CD4-positive, CD25-positive, alpha-beta regulatory T cell (primary cell): Measurements from ENCODE around the gene RALGAPA1. TPM values are rescaled to one million over a fixed set of nuclear protein-coding genes. Genes with fewer than 3 reads are reported as not detected.
"Not testable (repeated sequence)": the region's sequence is repeated elsewhere in the genome, so short reads cannot be mapped to it uniquely, and the experiment has no call there.

Experiments used
- ATAC-seq, 2 donors: fragments of 150-1000 bp; cut with Tn5 transposase; one replicate each; pipeline ENCODE4 v1.10.0; 2021; ENCODE audit warnings: low read depth in 2 of 2, moderate number of reproducible peaks in 2 of 2, moderate library complexity in 1 of 2
- DNase-seq, 3 donors: peaks; one replicate each; pipeline versions ENCODE4 v3.0.0 to v3.0.0-alpha.2; 2012 to 2022; ENCODE audit warnings: mixed read lengths in 1 of 3
- H3K27ac ChIP-seq: one replicate; pipeline ENCODE4 v1.7.0; 2013; ENCODE audit warnings: mild to moderate bottlenecking, low read length; ENCODE audit not compliant: insufficient read depth, poor library complexity, severe bottlenecking
- H3K27me3 ChIP-seq: one replicate; pipeline ENCODE4 v1.7.0; 2013; ENCODE audit warnings: low read length; ENCODE audit not compliant: control insufficient read depth, insufficient read depth
- H3K36me3 ChIP-seq: one replicate; pipeline ENCODE4 v1.7.0; 2013; ENCODE audit warnings: mild to moderate bottlenecking, low read length, moderate library complexity; ENCODE audit not compliant: control insufficient read depth, insufficient read depth
- H3K4me1 ChIP-seq: 2 replicates; pipeline ENCODE4 v1.7.0; 2013; ENCODE audit warnings: mild to moderate bottlenecking, low read length; ENCODE audit not compliant: insufficient read depth, control insufficient read depth, poor library complexity, severe bottlenecking
- H3K4me3 ChIP-seq: one replicate; pipeline ENCODE4 v1.7.0; 2013; ENCODE audit warnings: low read depth, mild to moderate bottlenecking, low read length, moderate library complexity
- H3K9me3 ChIP-seq, 2 experiments: 1 replicate in 1 of 2; 2 replicates in 1 of 2; pipeline ENCODE4 v1.7.0; 2013; ENCODE audit warnings: low read length in 2 of 2, mild to moderate bottlenecking in 1 of 2, moderate library complexity in 1 of 2; ENCODE audit not compliant: control insufficient read depth in 2 of 2
- H3K27ac Mint-ChIP-seq, 3 donors: one replicate each; pipeline ENCODE4 v1.8.0; 2020 to 2022; ENCODE audit warnings: mild to moderate bottlenecking in 3 of 3, mixed read lengths in 3 of 3, moderate library complexity in 2 of 3
- H3K27me3 Mint-ChIP-seq: one replicate; pipeline ENCODE4 v1.8.0; 2022; ENCODE audit warnings: mild to moderate bottlenecking, mixed read lengths
- H3K36me3 Mint-ChIP-seq: one replicate; pipeline ENCODE4 v1.8.0; 2020; ENCODE audit warnings: mixed read lengths
- H3K4me1 Mint-ChIP-seq, 4 donors: one replicate each; pipeline ENCODE4 v1.8.0; 2020 to 2022; ENCODE audit warnings: mixed read lengths in 4 of 4, mild to moderate bottlenecking in 1 of 4
- H3K4me3 Mint-ChIP-seq, 4 donors: one replicate each; pipeline ENCODE4 v1.8.0; 2020 to 2022; ENCODE audit warnings: mild to moderate bottlenecking in 4 of 4, mixed read lengths in 4 of 4, moderate library complexity in 3 of 4
- H3K9me3 Mint-ChIP-seq, 7 donors: one replicate each; pipeline ENCODE4 v1.8.0; 2020 to 2022; ENCODE audit warnings: mixed read lengths in 7 of 7, mild to moderate bottlenecking in 3 of 7, moderate library complexity in 2 of 7
- polyA plus RNA-seq, 4 donors: library from polyadenylated mRNA; unstranded; fragments of 300-500 nt; fragmentation: Illumina TruSeq; gene quantifications; one replicate each; pipeline ENCODE4 v1.2.3, GENCODE V29; 2021
- total RNA-seq: library from RNA; stranded (reverse); gene quantifications from one replicate; pipeline ENCODE4 v1.2.3, GENCODE V29; 2022

Gene RALGAPA1
- total and polyA plus RNA-seq, 5 donors from 2014 or later = 14.0 to 93.6 (median 20.3) TPM

GRCh38 chr14:35696119-35696518 is 113.0 kb downstream of the RALGAPA1 start:
- Mint-ChIP-seq H3K9me3 (peaks cover 0 to 1% (median 0%) of the 10 kb centered on the region in 7 donors), H3K4me1 (peaks cover 3 to 11% (median 8%) of the 10 kb centered on the region in 4 donors), H3K36me3 (peaks cover 4% of the 10 kb centered on the region), H3K27ac (no peak overlapping the region), H3K4me3 (no peak overlapping the region), H3K27me3 (no peaks in the 10 kb centered on the region)
- Histone ChIP-seq H3K36me3 (no peaks in the 10 kb centered on the region), H3K27me3 (no peaks in the 10 kb centered on the region), H3K27ac (no peak overlapping the region), H3K4me3 (no peak overlapping the region), H3K4me1 (no peaks in the 10 kb centered on the region), H3K9me3 (no peaks in the 10 kb centered on the region)
- ATAC-seq = no peak
- DNase-seq = no peak

GRCh38 chr14:35695647-35696046 is 113.4 kb downstream of the RALGAPA1 start:
- Mint-ChIP-seq H3K36me3 (peaks cover 4% of the 10 kb centered on the region), H3K4me3 (no peak overlapping the region), H3K4me1 (peaks cover 3 to 11% (median 8%) of the 10 kb centered on the region in 4 donors), H3K9me3 (peaks cover 0 to 1% (median 0%) of the 10 kb centered on the region in 7 donors), H3K27ac (no peak overlapping the region), H3K27me3 (no peaks in the 10 kb centered on the region)
- ATAC-seq (no peak), DNase-seq (no peak)
- no peaks in the 10 kb centered on the region for H3K27me3 ChIP-seq
- H3K4me3 ChIP-seq = no peak overlapping the region
- no peak overlapping the region for H3K27ac ChIP-seq
- no peaks in the 10 kb centered on the region for H3K4me1 ChIP-seq
- no peaks in the 10 kb centered on the region for H3K36me3 ChIP-seq
- H3K9me3 ChIP-seq = no peaks in the 10 kb centered on the region

- Mint-ChIP-seq H3K4me1 (peaks cover 3 to 10% (median 7%) of the 10 kb centered on the region in 4 donors), H3K27ac (no peak overlapping the region), H3K27me3 (no peaks in the 10 kb centered on the region), H3K4me3 (no peak overlapping the region), H3K9me3 (peaks cover 0 to 1% (median 0%) of the 10 kb centered on the region in 7 donors), H3K36me3 (peaks cover 4% of the 10 kb centered on the region)
- Histone ChIP-seq H3K36me3 (no peaks in the 10 kb centered on the region), H3K4me3 (no peak overlapping the region), H3K27ac (no peak overlapping the region), H3K27me3 (no peaks in the 10 kb centered on the region), H3K4me1 (no peaks in the 10 kb centered on the region), H3K9me3 (no peaks in the 10 kb centered on the region)
- no peak for ATAC-seq
- no peak for DNase-seq
Measured at GRCh38 chr14:35695072-35695471, 114.0 kb downstream of the RALGAPA1 start.

GRCh38 chr14:35689000-35689460 is 120.1 kb downstream of the RALGAPA1 start:
- Mint-ChIP-seq H3K27me3 (no peaks in the 10 kb centered on the region), H3K4me1 (peaks cover 0 to 10% (median 7%) of the 10 kb centered on the region in 4 donors), H3K4me3 (no peak overlapping the region), H3K9me3 (no peaks in the 10 kb centered on the region), H3K36me3 (peaks cover 23% of the 10 kb centered on the region), H3K27ac (peak overlapping the region in 1 of 3 donors; percentile 49)
- no peaks in the 10 kb centered on the region for H3K27me3 ChIP-seq
- DNase-seq (peak in 1 of 3 donors; percentile 23), ATAC-seq (peak in 1 of 2 donors; percentile 5)
- H3K36me3 ChIP-seq = peaks cover 17% of the 10 kb centered on the region
- no peaks in the 10 kb centered on the region for H3K4me1 ChIP-seq
- no peak overlapping the region for H3K27ac ChIP-seq
- H3K4me3 ChIP-seq = no peak overlapping the region
- H3K9me3 ChIP-seq = no peaks in the 10 kb centered on the region

GRCh38 chr14:35688126-35688826 is 120.8 kb downstream of the RALGAPA1 start:
- H3K27me3 Mint-ChIP-seq = no peaks in the 10 kb centered on the region
- Histone ChIP-seq H3K27ac (peak overlapping the region; percentile 29), H3K9me3 (no peaks in the 10 kb centered on the region), H3K27me3 (no peaks in the 10 kb centered on the region), H3K36me3 (peaks cover 20% of the 10 kb centered on the region), H3K4me3 (no peak overlapping the region), H3K4me1 (no peaks in the 10 kb centered on the region)
- H3K9me3 Mint-ChIP-seq = no peaks in the 10 kb centered on the region
- no peak overlapping the region for H3K27ac Mint-ChIP-seq
- H3K4me1 Mint-ChIP-seq = peaks cover 0 to 13% (median 7%) of the 10 kb centered on the region in 4 donors
- H3K4me3 Mint-ChIP-seq = no peak overlapping the region
- no peak for DNase-seq
- ATAC-seq = no peak
- peaks cover 27% of the 10 kb centered on the region for H3K36me3 Mint-ChIP-seq

- no peaks in the 10 kb centered on the region for H3K9me3 Mint-ChIP-seq
- ATAC-seq = no peak
Measured at GRCh38 chr14:35687335-35687939, 121.7 kb downstream of the RALGAPA1 start.

GRCh38 chr14:35683688-35684087 is 125.4 kb downstream of the RALGAPA1 start:
- peaks cover 38% of the 10 kb centered on the region for H3K36me3 Mint-ChIP-seq
- not testable (repeated sequence) for ATAC-seq, H3K4me3 ChIP-seq, H3K4me3 Mint-ChIP-seq, H3K4me1 ChIP-seq, H3K4me1 Mint-ChIP-seq, H3K9me3 Mint-ChIP-seq, H3K27ac ChIP-seq, H3K27ac Mint-ChIP-seq, H3K27me3 ChIP-seq, H3K27me3 Mint-ChIP-seq, H3K9me3 ChIP-seq, DNase-seq
- H3K36me3 ChIP-seq = peaks cover 35% of the 10 kb centered on the region

More at GRCh38 chr14:35687335-35687939, 121.7 kb downstream of the RALGAPA1 start:
- H3K9me3 ChIP-seq = no peaks in the 10 kb centered on the region
- peaks cover 28% of the 10 kb centered on the region for H3K36me3 ChIP-seq
- Mint-ChIP-seq H3K4me3 (no peak overlapping the region), H3K36me3 (peaks cover 27% of the 10 kb centered on the region), H3K4me1 (peaks cover 0 to 13% (median 7%) of the 10 kb centered on the region in 4 donors), H3K27ac (peak overlapping the region in 1 of 3 donors; percentile 15), H3K27me3 (no peaks in the 10 kb centered on the region)
- H3K27me3 ChIP-seq = no peaks in the 10 kb centered on the region
- H3K4me3 ChIP-seq = no peak overlapping the region
- no peak overlapping the region for H3K27ac ChIP-seq
- peak; percentile 8 to 58 (median 17) for DNase-seq
- no peaks in the 10 kb centered on the region for H3K4me1 ChIP-seq
